GM19455 (cell line): ENCODE measurements around the gene NLGN1.
"Not testable (repeated sequence)": the region's sequence is repeated elsewhere in the genome, so short reads cannot be mapped to it uniquely, and the experiment has no call there.

Experiments
- ATAC-seq: cut with Tn5 transposase; IDR thresholded peaks from one replicate; pipeline ENCODE4 v1.9.1; 2021; ENCODE audit not compliant: unreplicated experiment

NLGN1 gene

DNA sequence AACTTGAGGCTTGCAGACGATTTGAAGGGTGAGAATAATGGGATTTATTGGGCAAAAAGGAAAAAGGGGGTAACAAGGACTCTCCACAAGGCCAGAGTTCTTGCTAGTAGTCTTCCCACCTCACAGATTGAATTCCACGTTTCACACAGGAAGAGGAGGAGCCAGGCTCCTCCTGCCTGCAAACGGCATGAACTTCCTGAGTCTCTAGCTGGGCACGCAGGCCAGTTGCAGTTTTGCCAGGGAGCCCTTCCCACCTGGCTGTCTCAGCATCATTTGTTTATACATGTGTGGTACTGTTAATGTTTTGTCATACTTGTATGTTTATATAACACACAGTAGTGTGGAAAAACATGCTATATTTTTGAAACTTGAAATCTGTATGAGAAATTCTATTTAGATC is 155.0 kb downstream of the NLGN1 start:
- no peak for ATAC-seq

DNA sequence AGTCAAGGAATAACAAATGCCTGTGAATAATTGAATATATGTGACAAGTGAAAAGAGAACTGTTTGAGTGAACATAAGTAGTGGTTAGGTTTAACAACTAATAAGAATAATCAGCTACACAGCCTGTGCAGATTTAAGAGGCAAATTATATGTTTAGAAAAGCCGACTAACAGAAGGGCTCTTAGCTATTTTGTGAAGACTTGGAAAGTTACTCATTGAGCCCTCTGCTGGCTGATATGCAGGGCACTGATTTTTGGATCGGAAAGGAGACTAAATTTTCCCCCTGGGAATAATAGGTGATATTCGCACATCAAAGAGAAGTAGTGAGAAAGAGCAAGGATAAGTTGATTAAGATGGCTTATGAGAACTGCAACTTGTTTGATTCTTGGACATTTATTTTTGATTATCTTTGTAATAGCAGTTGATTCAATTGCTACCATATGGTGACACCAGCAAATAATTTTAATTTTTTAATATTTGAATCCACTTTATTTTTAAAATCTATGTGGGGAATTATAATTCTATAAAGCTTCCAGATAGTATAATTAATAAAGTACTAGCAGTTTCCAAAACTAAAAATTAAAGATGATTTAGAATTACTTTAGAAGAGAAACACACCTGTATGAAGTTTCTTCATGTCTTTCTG is 156.2 kb downstream of the NLGN1 start:
- no peak for ATAC-seq

DNA sequence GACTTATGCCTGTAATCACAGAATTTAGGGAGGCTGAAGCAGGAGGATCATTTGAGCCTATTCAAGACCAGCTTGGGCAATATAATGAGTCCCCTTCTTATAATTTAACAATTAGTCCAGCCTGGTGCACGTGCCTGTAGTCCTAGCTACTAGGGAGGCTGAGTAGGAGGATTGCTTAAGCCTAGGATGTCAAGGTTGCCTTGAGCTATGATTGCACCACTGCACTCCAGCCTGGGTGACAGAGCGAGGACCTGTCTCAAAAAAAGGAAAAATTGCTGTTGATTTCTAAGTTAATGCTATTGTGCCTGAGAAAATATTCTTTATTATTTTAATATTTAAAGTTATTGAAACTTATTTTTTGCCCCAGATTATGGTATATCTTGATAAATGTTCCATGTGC is 159.0 kb downstream of the NLGN1 start:
- ATAC-seq, result no peak

GRCh38 chr3:173567997-173568396 is 170.5 kb downstream of the NLGN1 start:
- ATAC-seq, result no peak

DNA sequence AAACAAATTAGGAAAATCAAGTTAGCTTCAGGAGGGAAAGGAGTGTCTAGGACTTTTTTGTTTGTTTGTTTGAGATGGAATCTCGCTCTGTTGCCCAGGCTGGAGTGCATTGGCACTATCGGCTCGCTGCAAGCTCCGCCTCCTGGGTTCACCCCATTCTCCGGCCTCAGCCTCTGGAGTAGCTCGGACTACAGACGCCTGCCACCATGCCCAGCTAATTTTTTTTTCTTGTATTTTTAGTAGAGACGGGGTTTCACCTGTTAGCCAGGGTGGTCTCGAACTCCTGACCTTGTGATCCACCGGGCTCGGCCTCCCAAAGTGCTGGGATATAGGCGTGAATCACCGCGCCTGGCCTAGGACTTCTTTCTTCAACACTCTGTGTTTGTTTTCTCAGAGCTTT is 171.1 kb downstream of the NLGN1 start:
- no peak for ATAC-seq

DNA sequence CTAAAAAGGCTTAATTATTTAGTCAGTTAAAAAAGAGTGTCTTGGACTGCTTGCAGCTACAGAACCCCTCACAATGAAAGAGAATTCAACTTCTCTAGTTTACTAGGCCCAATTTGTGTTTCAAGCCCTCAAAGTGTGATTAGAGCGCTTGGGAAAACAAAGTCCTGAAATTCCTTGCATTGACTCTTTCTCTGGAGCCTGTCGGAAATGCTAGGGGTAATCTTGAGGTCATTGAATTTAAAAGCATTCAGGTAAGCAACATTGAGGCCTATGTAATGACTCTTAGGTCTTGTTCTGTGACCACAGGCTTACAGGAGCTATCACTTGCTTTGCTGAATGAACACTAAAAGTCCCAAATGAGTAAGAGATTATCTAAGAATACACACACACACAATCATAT is 186.0 kb downstream of the NLGN1 start:
- no peak for ATAC-seq

GRCh38 chr3:173584093-173584837 is 186.7 kb downstream of the NLGN1 start:
- ATAC-seq, result no peak

- no peak for ATAC-seq
Measured at GRCh38 chr3:173584838-173585831, 187.6 kb downstream of the NLGN1 start.

GRCh38 chr3:173586166-173586565 is 188.6 kb downstream of the NLGN1 start:
- no peak for ATAC-seq

DNA sequence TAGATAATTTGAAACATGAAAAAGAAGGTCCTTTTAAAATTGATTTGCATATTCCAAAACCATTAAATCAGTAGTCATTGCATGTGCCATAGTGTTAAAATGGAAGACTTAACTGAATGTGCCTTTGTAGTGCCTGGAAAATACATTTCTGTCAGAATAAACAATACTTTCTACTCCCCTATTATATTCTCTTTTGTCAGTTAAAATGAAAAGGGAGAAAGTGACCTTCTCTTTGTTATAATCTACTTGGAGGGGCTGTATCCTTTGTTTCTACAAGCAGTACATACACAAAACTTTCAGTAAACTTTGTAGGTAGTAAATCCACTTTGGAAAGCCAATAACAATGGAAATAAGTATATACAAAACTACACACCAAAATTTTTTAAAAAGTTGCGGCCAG is 189.5 kb downstream of the NLGN1 start:
- no peak for ATAC-seq

DNA sequence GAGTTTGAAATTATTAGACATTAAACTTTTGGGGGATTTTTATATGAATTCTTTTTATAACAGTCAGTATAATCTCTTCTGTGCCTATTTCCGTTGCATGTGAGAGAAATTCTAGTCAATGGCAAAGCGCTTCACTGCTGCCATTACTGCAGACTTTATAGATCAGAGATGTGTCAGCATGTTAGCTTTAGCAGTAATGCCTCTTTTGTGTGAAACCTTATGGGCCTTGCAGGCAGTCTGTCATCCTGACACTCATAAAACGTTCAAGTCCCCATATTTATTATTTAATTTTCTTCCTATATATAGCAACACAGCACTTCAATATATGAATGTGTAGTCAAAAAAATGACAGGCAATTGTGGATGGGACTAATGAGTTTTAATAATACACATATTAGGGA is 191.0 kb downstream of the NLGN1 start:
- no peak for ATAC-seq

GRCh38 chr3:173589116-173589515 is 191.6 kb downstream of the NLGN1 start:
- ATAC-seq, result no peak

GRCh38 chr3:173591401-173591800 is 193.9 kb downstream of the NLGN1 start:
- no peak for ATAC-seq

DNA sequence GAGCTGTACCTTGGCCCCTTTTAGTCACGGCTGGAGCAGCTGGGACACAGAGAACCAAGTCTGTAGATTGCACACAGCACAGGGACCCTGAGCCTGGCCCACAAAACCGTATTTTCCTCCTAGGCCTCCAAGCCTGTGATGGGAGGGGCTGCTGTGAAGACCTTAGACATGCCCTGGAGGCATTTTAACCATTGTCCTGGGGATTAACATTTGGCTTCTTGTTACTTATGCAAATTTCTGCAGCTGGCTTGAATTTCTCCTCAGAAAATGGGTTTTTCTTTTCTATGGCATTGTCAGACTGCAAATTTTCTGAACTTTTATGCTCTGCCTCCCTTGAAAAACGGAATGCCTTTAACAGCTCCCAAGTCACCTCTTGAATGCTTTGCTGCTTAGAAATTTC is 197.3 kb downstream of the NLGN1 start:
- not testable (repeated sequence) for ATAC-seq

DNA sequence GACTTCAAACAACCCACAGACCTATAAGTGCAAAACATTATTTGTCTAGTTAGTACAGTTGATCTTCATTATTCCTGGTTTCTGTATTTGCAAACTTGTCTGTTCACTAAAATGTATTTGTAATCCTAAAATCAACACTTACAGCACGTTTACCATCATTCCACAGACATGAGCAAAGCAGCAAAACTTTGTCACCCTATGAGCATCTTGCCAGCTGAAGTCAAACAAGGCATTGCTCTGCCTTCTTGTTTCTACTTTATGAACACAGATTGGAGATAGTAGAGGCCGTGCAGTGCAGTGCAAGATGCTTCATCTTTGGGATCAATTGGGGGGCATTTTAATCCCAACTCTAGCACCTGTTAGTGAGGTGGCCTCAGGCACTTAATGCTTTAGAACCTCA is 202.1 kb downstream of the NLGN1 start:
- no peak for ATAC-seq

GRCh38 chr3:173614522-173614921 is 217.0 kb downstream of the NLGN1 start:
- no peak for ATAC-seq

DNA sequence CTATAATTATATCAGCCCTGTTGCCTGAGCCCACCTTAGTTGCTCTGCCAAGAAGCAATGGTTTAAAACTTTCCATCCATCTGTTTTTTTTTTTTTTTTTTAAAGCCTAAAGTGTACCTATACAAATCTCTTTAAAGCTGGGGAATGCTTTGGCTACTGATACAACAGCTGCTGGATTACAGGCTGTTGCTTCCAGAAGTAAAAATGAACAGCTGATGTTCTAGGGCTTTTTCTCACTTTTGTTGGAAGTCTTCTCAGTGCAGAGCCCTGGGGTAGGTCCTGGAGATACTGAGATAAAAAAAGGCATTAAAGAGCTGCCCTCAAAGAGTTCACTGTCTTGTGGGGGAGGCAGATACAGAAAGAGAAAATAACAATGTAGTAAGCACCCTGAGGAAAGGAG is 218.1 kb downstream of the NLGN1 start:
- no peak for ATAC-seq

DNA sequence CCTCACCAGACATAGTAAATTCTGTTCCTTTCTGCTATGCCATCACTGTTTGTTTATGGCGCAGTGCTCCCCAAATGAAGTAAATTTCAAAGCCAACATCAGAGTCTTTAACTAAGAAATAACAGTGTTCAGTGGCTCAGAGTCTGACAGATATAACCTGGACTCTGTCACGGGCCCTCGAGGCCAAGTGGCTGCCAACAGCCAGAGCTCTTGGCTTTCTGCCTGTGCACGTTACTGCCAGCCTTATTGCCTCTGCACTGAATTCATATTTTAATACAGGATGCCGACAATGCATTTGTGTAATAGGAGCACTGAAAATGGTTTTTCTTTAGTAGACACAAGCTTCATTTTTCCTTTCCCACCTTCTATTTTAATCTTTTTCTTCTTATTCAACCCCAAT is 219.9 kb downstream of the NLGN1 start:
- ATAC-seq, result no peak

- no peak for ATAC-seq
Measured at GRCh38 chr3:173618148-173618547, 220.6 kb downstream of the NLGN1 start.

- ATAC-seq, result no peak
Measured at GRCh38 chr3:173618703-173619102, 221.2 kb downstream of the NLGN1 start.

GRCh38 chr3:173622166-173622565 is 224.6 kb downstream of the NLGN1 start:
- ATAC-seq, result no peak

GRCh38 chr3:173624086-173624485 is 226.5 kb downstream of the NLGN1 start:
- no peak for ATAC-seq
